Stimulated activated CD4-positive, alpha-beta T cell treated with anti-CD3 and anti-CD28 coated beads, TNF-alpha, amount 100 ng/mL, for 48 hours (primary cell): ENCODE results near the gene SUPT7L.
"Not testable (repeated sequence)": the region's sequence is repeated elsewhere in the genome, so short reads cannot be mapped to it uniquely, and the experiment has no call there.

Experiments
- DNase-seq, 3 donors: peaks; one replicate each; pipeline ENCODE4 v3.0.0-alpha.2; 2020; ENCODE audit warnings: low read depth in 3 of 3

SUPT7L gene

GRCh38 chr2:27685577-27685976 lies 22.2 kb upstream of the SUPT7L start:
- DNase-seq: no peak

- not testable (repeated sequence) for DNase-seq
Observed at GRCh38 chr2:27685006-27685405, 21.6 kb upstream of the SUPT7L start.

GRCh38 chr2:27683390-27684071 lies 20.1 kb upstream of the SUPT7L start:
- peak; percentile 68 to 94 (median 89) for DNase-seq

- not testable (repeated sequence) for DNase-seq
Observed at GRCh38 chr2:27682334-27682771, 18.9 kb upstream of the SUPT7L start.

GRCh38 chr2:27681841-27682240 lies 18.4 kb upstream of the SUPT7L start:
- DNase-seq: no peak

- DNase-seq: no peak
Observed at GRCh38 chr2:27680571-27680970, 17.2 kb upstream of the SUPT7L start.

GRCh38 chr2:27672723-27673486 lies 9.5 kb upstream of the SUPT7L start:
- DNase-seq: no peak

- DNase-seq: no peak
Observed at GRCh38 chr2:27671235-27671634, 7.8 kb upstream of the SUPT7L start.

GRCh38 chr2:27667446-27667845 lies 4.0 kb upstream of the SUPT7L start:
- DNase-seq: no peak

- no peak for DNase-seq
Observed at GRCh38 chr2:27664622-27665363, 1.4 kb upstream of the SUPT7L start.

GRCh38 chr2:27664154-27664574 lies 750 bp upstream of the SUPT7L start:
- no peak for DNase-seq

- no peak for DNase-seq
Observed at GRCh38 chr2:27661371-27661770, 2.0 kb downstream of the SUPT7L start.

GRCh38 chr2:27655155-27655951 lies 8.1 kb downstream of the SUPT7L start:
- DNase-seq: no peak

GRCh38 chr2:27653397-27653796 lies 10.0 kb downstream of the SUPT7L start:
- DNase-seq: no peak

GRCh38 chr2:27652790-27653189 lies 10.6 kb downstream of the SUPT7L start:
- DNase-seq: no peak

- no peak for DNase-seq
Observed at GRCh38 chr2:27652341-27652740, 11.1 kb downstream of the SUPT7L start.

- no peak for DNase-seq
Observed at GRCh38 chr2:27651056-27651455, 12.4 kb downstream of the SUPT7L start.

GRCh38 chr2:27647737-27648136 lies 15.7 kb downstream of the SUPT7L start:
- DNase-seq: no peak

- no peak for DNase-seq
Observed at GRCh38 chr2:27647289-27647688, 16.1 kb downstream of the SUPT7L start.

GRCh38 chr2:27645197-27645596 lies 18.2 kb downstream of the SUPT7L start:
- no peak for DNase-seq

GRCh38 chr2:27640722-27641245 lies 22.6 kb downstream of the SUPT7L start:
- DNase-seq: no peak
